CD1c-positive myeloid dendritic cell (primary cell): ENCODE results near the gene MBNL1.
"Not testable (repeated sequence)": the region's sequence is repeated elsewhere in the genome, so short reads cannot be mapped to it uniquely, and the experiment has no call there.

Experiments
- DNase-seq: peaks from one replicate; pipeline ENCODE4 v3.0.0-alpha.2; 2016; ENCODE audit errors: extremely low spot score

Gene MBNL1

GRCh38 chr3:152319256-152319655 is 50.5 kb downstream of the MBNL1 start:
- no peak for DNase-seq

GRCh38 chr3:152319831-152320617 is 51.3 kb downstream of the MBNL1 start:
- DNase-seq: no peak

GRCh38 chr3:152321200-152321954 is 52.6 kb downstream of the MBNL1 start:
- DNase-seq: no peak

- DNase-seq: no peak
Measured at GRCh38 chr3:152321955-152322377, 53.2 kb downstream of the MBNL1 start.

- peak; percentile 30 for DNase-seq
Measured at GRCh38 chr3:152322756-152323155, 54.0 kb downstream of the MBNL1 start.

- no peak for DNase-seq
Measured at GRCh38 chr3:152323834-152324233, 55.1 kb downstream of the MBNL1 start.

GRCh38 chr3:152325136-152325535 is 56.4 kb downstream of the MBNL1 start:
- no peak for DNase-seq

GRCh38 chr3:152327203-152327602 is 58.5 kb downstream of the MBNL1 start:
- no peak for DNase-seq

GRCh38 chr3:152328841-152329240 is 60.1 kb downstream of the MBNL1 start:
- peak; percentile 65 for DNase-seq

GRCh38 chr3:152330559-152330958 is 61.8 kb downstream of the MBNL1 start:
- no peak for DNase-seq

- peak; percentile 42 for DNase-seq
Measured at GRCh38 chr3:152331018-152331541, 62.4 kb downstream of the MBNL1 start.

- DNase-seq: no peak
Measured at GRCh38 chr3:152331998-152332397, 63.3 kb downstream of the MBNL1 start.

GRCh38 chr3:152333928-152334327 is 65.2 kb downstream of the MBNL1 start:
- DNase-seq: no peak

- no peak for DNase-seq
Measured at GRCh38 chr3:152334761-152335160, 66.0 kb downstream of the MBNL1 start.

- DNase-seq: no peak
Measured at GRCh38 chr3:152335273-152335672, 66.5 kb downstream of the MBNL1 start.

GRCh38 chr3:152337337-152337736 is 68.6 kb downstream of the MBNL1 start:
- DNase-seq: not testable (repeated sequence)

GRCh38 chr3:152338159-152338720 is 69.5 kb downstream of the MBNL1 start:
- DNase-seq: no peak

- DNase-seq: no peak
Measured at GRCh38 chr3:152339881-152340505, 71.3 kb downstream of the MBNL1 start.

GRCh38 chr3:152345233-152345632 is 76.5 kb downstream of the MBNL1 start:
- no peak for DNase-seq

- no peak for DNase-seq
Measured at GRCh38 chr3:152346058-152346457, 77.3 kb downstream of the MBNL1 start.

- no peak for DNase-seq
Measured at GRCh38 chr3:152346740-152347139, 78.0 kb downstream of the MBNL1 start.
